NCI-H1694 (cell line): ENCODE results near the gene TDP2.
"Not testable (repeated sequence)": the region's sequence is repeated elsewhere in the genome, so short reads cannot be mapped to it uniquely, and the experiment has no call there.

Experiments used
- DNase-seq: peaks from one replicate; lab custom pipeline; 2025; lab: John Stamatoyannopoulos, UW

The TDP2 gene

DNA sequence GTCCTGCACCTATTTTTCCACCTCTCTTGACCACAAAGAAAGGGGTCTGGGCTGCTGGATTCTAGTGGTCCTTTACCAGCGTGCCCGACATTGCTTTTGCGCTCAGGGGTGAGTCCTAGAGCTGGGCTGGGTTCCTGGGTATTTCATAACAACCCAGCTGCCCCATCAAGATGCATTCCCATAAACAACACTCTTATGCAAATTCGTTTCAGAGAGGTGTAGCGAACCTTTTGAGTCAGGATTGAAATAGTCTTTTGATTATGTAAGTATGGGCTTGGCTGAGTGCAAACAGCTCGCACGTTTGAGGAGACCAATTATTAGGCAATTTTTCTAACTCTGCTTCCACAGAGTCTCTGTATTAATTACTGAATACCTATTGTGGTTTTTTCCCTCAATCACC, 13.9 kb upstream of the TDP2 start:
- no peak for DNase-seq

DNA sequence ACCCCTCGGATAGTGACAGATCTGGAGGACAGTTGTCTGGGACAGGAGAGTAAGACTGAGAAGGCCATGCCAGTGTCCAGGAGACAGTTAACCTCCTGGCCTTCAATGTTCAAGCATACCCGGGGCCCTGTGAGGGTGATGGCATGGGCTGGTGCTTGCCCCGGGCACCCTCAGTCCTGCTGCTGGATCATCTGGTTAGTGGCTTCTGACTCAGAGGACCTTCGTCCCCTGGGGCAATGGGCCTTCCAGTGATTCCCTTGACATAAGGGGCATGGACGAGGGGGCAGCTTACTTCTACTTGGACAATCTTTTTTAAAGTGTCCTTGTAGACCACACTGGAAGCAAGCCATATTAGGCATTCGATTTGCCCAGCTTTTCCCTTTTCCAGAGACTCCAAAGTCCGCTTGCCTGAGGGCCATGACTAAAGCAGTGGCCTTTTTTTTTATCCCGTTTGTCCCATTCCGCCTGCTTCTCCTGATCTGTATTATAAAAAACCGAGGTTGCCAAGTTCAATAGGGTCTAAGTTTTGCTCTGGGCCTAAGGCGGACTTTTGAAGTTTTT, 12.2 kb upstream of the TDP2 start:
- DNase-seq = not testable (repeated sequence)

GRCh38 chr6:24673625-24674024, 6.9 kb upstream of the TDP2 start:
- no peak for DNase-seq

- no peak for DNase-seq
Observed at GRCh38 chr6:24672620-24673182, 6.0 kb upstream of the TDP2 start.

GRCh38 chr6:24671077-24671476, 4.4 kb upstream of the TDP2 start:
- not testable (repeated sequence) for DNase-seq

DNA sequence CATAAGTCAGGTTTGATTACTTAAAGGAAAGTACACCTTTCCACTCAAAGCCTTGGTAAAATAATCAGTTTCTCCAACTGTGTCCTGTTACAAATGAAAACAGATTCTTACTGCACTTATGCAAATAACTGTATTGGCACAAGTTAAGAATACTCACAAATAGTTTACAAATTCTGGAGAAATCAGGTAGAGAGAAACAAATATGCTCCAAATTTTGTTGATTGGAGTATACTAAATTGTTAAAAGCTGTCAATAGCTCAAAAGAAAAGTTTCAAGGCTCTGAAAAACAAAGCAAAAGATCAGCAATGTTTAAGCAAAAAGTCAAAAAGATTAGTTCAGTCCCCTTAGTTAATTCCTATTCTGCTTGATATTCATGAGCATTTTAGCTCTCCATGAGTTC, 3.8 kb upstream of the TDP2 start:
- DNase-seq = not testable (repeated sequence)

DNA sequence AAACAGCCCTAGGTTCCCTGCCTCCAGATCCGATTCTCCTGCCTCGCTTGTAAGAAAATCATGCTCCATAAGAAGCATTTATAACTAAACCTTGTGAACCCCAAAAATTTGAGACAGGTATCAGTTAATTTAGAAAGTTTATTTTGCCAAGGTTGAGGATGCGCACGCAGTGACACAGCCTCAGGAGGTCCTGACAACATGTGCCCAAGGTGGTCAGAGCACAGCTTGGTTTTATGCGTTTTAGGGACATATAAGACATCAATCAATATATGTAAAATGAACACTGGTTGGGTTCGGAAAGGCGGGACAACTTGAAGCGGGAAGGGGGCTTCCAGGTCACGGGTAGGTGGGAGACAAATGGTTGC, 2.3 kb upstream of the TDP2 start:
- DNase-seq = no peak

GRCh38 chr6:24668066-24668996, 1.6 kb upstream of the TDP2 start:
- DNase-seq = not testable (repeated sequence)

DNA sequence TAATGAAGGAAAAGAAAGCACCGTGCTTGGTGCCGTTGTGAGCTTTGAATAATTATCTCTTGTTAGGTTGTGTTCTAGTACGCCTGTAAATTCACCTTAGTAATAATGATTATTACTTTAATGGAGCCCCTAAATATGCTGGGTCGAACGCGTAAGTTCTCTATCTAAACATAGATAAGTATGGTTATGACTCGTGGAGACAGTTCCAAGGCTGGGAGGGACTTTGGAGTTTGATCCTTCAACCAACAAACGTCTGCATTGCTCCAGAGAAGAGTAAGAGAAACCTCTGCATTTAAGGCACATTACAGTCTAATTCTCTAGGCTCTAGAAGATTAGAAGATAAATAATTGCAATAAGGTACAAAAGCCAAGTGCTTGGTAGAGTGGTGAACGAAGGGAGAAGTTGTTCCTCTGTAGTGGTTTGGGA, 692 bp upstream of the TDP2 start:
- DNase-seq = no peak

DNA sequence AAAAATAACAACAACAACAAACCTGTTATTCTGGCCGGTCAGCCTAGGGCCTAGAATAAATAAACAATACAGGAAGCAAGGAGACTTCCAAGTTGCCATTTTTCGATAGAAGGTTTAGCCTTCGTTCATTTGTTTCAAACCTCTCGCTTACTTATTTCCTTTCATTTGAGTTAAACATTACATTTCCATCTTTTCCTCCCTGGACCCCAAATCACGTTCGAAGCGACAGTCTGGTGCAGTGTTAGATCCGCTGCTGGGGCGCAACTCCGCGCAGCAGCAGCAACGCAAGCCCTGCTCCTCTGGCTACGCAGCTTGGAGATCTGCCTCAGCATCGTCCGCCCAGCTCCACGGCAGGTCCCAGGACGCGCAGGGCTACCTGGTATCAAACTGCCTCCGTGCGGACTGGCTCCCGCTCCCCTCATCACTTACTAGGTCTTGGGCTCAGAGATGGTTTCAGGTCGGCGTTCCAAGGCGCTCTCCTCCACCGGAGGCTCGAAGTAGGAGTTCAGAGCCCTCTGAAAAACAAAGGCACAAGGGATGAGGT, 530 bp downstream of the TDP2 start:
- no peak for DNase-seq

DNA sequence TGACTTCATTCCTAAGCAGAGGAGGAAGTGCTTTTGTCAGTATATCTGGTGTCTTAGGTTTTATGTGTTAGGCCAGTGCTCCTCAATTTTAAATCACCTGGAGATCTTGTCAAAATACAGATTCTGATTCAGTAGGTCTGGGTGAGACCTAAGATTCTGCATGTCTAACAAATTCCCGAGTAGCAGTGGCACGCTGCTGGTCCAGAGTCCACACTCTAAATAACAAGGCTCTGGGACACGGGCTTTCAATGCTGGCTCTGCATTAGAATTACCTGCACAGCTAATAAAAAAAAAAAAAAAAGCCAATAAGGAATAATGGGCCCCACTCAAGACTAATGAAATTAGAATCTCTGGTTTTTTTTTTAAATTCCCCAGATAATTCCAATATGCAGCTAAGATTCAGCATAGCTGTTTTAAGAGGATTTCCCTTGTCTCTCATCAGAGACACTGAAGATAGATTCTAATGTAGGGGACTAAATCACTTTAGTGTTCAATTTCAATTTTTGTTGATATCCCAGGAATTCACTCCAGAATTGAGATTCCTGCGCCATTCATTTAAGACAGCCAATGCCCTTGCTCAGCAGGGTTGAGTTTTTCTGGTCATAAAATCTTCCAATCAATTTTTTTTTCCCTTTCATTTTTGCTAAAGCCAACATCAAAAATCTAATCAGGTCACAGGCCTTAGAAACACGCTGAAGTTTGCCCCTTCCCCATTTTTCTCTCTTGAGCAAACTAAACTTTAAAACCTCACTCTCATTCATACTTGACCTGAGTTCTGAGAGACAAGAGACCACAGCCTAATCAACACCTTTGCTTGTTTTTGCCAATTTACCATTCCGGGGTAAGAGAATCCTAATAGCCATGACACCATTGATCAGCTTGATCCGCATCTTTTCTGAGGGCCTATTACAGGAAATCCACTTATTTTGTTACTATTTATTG, 2.4 kb downstream of the TDP2 start:
- DNase-seq = no peak

DNA sequence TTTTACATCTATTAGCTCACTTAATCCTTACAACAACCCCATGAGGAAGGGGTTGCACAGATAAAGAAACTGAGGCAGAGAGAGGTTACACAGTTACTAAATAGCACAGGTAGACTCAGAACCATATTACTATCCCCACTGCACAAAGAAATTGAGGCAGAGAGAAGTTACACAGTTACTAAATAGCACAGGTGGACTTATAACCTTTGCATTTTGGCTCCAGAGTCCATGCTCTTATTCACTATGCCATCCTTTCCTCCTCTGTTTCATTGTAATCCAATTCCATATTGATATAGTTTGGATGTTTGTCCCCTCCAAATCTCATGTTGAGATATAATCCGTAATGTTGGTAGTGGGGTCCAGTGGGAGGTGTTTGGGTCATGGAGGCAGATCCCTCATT, 3.5 kb downstream of the TDP2 start:
- no peak for DNase-seq

DNA sequence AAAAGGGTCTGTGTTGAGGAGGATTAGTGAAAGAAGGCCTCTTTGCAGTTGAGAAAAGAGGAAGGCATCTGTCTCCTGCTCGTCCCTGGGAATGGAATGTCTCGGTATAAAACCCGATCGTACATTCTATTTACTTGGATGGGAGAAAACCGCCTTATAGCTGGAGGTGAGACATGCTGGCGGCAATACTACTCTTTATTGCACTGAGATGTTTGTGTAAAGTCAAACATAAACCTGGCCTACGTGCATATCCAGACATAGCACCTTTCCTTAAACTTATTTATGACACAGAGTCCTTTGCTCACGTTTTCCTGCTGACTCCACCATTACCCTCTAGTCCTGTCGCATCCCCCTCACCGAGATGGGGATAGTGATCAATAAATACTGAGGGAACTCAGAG, 4.5 kb downstream of the TDP2 start:
- DNase-seq = no peak

DNA sequence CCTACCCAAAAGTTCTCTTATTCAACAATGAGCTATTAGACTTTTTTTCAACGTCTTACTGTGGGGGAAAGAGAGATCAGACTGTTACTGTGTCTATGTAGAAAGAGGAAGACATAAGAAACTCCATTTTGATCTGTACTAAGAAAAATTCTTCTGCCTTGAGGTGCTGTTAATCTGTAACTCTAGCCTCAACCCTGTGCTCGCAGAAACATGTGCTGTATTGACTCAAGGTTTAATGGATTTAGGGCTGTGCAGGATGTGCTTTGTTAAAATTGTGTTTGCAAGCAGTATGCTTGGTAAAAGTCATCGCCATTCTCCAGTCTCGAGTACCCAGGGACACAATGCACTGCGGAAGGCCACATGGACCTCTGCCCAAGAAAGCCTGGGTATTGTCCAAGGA, 4.9 kb downstream of the TDP2 start:
- DNase-seq = not testable (repeated sequence)

GRCh38 chr6:24660105-24660504, 6.6 kb downstream of the TDP2 start:
- DNase-seq = no peak

DNA sequence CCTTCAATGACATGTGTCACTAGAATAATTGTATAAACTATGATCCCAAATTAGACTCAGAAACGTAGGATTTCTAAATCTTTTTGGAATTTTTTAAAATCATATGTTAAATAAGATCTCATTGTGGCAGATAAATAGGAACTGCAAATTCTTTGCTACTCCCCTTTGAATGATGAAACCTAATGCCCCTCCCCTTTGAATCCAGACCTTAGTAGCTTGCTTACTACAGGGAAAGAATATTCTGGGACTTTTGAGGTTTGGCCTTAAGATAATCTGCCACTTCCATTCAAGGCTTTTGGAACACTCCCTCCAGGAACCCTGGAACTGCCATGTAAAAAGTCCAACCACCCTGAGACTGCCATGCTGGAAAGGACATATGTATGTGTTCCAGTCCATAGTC, 7.1 kb downstream of the TDP2 start:
- no peak for DNase-seq

- DNase-seq = no peak
Observed at GRCh38 chr6:24658573-24659560, 7.8 kb downstream of the TDP2 start.

GRCh38 chr6:24655215-24655614, 11.5 kb downstream of the TDP2 start:
- DNase-seq = no peak

- DNase-seq = no peak
Observed at GRCh38 chr6:24650365-24650764, 16.3 kb downstream of the TDP2 start.

DNA sequence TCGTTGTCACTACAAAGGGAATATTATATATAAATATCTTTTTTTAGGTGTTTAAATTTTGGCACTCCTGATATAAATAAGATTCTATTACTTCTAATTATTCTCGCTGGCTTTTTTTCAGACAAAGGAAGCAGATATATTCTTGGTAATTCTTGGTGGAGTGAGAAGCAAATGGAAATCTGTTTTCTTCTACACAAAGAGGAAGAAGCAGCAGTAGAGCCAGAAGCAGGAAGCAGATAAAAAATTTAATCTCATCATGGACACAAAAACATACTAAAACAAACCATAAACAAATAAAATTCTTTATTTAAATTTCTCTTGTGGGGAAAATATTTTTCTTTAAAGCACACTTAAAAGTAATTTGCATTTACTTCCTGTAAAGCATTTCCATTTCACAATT, 17.0 kb downstream of the TDP2 start:
- DNase-seq = no peak

- DNase-seq = no peak
Observed at GRCh38 chr6:24648276-24648675, 18.4 kb downstream of the TDP2 start.
